GM12892 (cell line): ENCODE results near the gene NGLY1.

ENCODE experiments used
- DNase-seq: peaks from one replicate; pipeline ENCODE4 v3.0.0; 2011; ENCODE audit not compliant: insufficient read length
- FAIRE-seq: peaks from 2 replicates; lab custom pipeline; 2011; peaks lifted over from hg19 to GRCh38; lab: Jason Lieb, UNC
- POLR2A ChIP-seq: IDR thresholded peaks from 2 replicates; pipeline ENCODE4 v1.6.1; 2011; ENCODE audit warnings: low read depth, low read length, control low read depth
- POLR2AphosphoS5 ChIP-seq: IDR thresholded peaks from 2 replicates; pipeline ENCODE4 v1.6.1; 2011; ENCODE audit warnings: low read depth, low read length, control low read depth
- TAF1 ChIP-seq: IDR thresholded peaks from 2 replicates; pipeline ENCODE4 v1.6.1; 2011; ENCODE audit warnings: low read depth, mild to moderate bottlenecking, control low read depth, low read length, borderline replicate concordance

The NGLY1 gene

GRCh38 chr3:25679166-25679565, 104.1 kb downstream of the NGLY1 start:
- DNase-seq, result no peak
- TF ChIP-seq TAF1 (no peak), POLR2AphosphoS5 (no peak)
- FAIRE-seq, result no peak

GRCh38 chr3:25678581-25678980, 104.7 kb downstream of the NGLY1 start:
- no peak for FAIRE-seq
- TF ChIP-seq POLR2AphosphoS5 (no peak), POLR2A (no peak), TAF1 (no peak)
- no peak for DNase-seq

- FAIRE-seq, result no peak
- TF ChIP-seq TAF1 (no peak), POLR2AphosphoS5 (no peak), POLR2A (no peak)
- no peak for DNase-seq
These were observed 106.1 kb downstream of the NGLY1 start for GRCh38 chr3:25677121-25677520.

- no peak for FAIRE-seq
- TF ChIP-seq POLR2A (no peak), POLR2AphosphoS5 (no peak), TAF1 (no peak)
- no peak for DNase-seq
These were observed 108.6 kb downstream of the NGLY1 start for GRCh38 chr3:25674670-25675069.

- no peak for TF ChIP-seq TAF1
- no peak for TF ChIP-seq POLR2AphosphoS5
- TF ChIP-seq POLR2A, result no peak
- DNase-seq (no peak), FAIRE-seq (no peak)
These were observed 109.4 kb downstream of the NGLY1 start for GRCh38 chr3:25673738-25674298.
